A549 (cell line): ENCODE measurements around the gene CRB1. TPM values are rescaled to one million over a fixed set of nuclear protein-coding genes. Genes with fewer than 3 reads are reported as not detected.

Source experiments
- ATAC-seq, 2 experiments: fragments of 200-7000 bp in 1 of 2; fragments of >200 bp in 1 of 2; cut with Nextera tagmentation in 1 of 2; cut with Tn5 transposase in 1 of 2; 3 replicates each; pipeline versions ENCODE4 v1.8.0 to v1.9.1; 2018 to 2020; ENCODE audit warnings: mild to moderate bottlenecking in 1 of 2, moderate library complexity in 1 of 2
- CTCF ChIA-PET: fragments of 300-600 bp; sonication (Branson Sonifier 250); formaldehyde crosslinking; extraction: SDS; loops from one replicate; lab custom pipeline; 2021; ENCODE audit warnings: antibody characterized with exemption, inconsistent platforms; lab: Yijun Ruan, JAX
- POLR2A ChIA-PET: fragments of 350-600 bp; formaldehyde crosslinking; extraction: SDS; loops from one replicate; lab custom pipeline; 2021; ENCODE audit warnings: antibody characterized with exemption, inconsistent platforms; lab: Yijun Ruan, JAX
- DNase-seq, 2 experiments: peaks; one replicate each; pipeline versions ENCODE4 v3.0.0 to v3.0.0-alpha.2; 2011 to 2016; ENCODE audit warnings: low read depth in 1 of 2, low spot score in 1 of 2
- FAIRE-seq: peaks from 2 replicates; lab custom pipeline; 2011; peaks lifted over from hg19 to GRCh38; lab: Jason Lieb, UNC
- H3K27ac ChIP-seq, 2 experiments: fragments of >200 bp; sonication (Bioruptor Twin); formaldehyde crosslinking; 3 replicates each; pipeline ENCODE4 v1.5.1; 2016 to 2017
- H3K4me1 ChIP-seq: fragments of >200 bp; sonication (Bioruptor Twin); formaldehyde crosslinking; 3 replicates; pipeline ENCODE4 v1.6.1; 2016
- H3K4me2 ChIP-seq: fragments of >200 bp; sonication (Bioruptor Twin); formaldehyde crosslinking; 3 replicates; pipeline ENCODE4 v1.6.1; 2016
- H3K4me3 ChIP-seq: fragments of >200 bp; sonication (Bioruptor Twin); formaldehyde crosslinking; 3 replicates; pipeline ENCODE4 v1.5.1; 2016
- H3K9me3 ChIP-seq: fragments of >200 bp; sonication (Bioruptor Twin); formaldehyde crosslinking; 3 replicates; pipeline ENCODE4 v1.6.1; 2016
- BCL3 ChIP-seq: fragments of >200 bp; sonication (Bioruptor Twin); formaldehyde crosslinking; IDR thresholded peaks from 3 replicates; pipeline ENCODE4 v1.6.1; 2016
- CEBPB ChIP-seq, 2 experiments: fragments of >200 bp in 1 of 2; sonication (Bioruptor Twin) in 1 of 2; formaldehyde crosslinking in 1 of 2; IDR thresholded peaks; 2 replicates each; pipeline ENCODE4 v1.6.1; 2012 to 2016
- CHD2 ChIP-seq: fragments of 150-350 bp; IDR thresholded peaks from 2 replicates; pipeline ENCODE4 v1.6.1; 2014; ENCODE audit warnings: low read length; ENCODE audit not compliant: partially characterized antibody
- EHMT2 ChIP-seq: fragments of 200-600 bp; sonication (generic); IDR thresholded peaks from 2 replicates; pipeline ENCODE4 v1.6.1; 2016; ENCODE audit warnings: antibody characterized with exemption, low read depth, mild to moderate bottlenecking, moderate library complexity
- FOSL2 ChIP-seq, 2 experiments: fragments of 450-650 bp in 1 of 2; fragments of >200 bp in 1 of 2; sonication (Bioruptor Twin) in 1 of 2; formaldehyde crosslinking; IDR thresholded peaks; 2 replicates each; pipeline versions ENCODE4 v1.5.0 to v1.6.1; 2016 to 2020; ENCODE audit warnings: mild to moderate bottlenecking in 1 of 2, moderate library complexity in 1 of 2
- FOXS1 ChIP-seq: fragments of 250-450 bp; sonication (Bioruptor Pico); IDR thresholded peaks from 2 replicates; pipeline ENCODE4 v1.5.0; 2020; ENCODE audit warnings: mild to moderate bottlenecking, moderate library complexity
- HDAC2 ChIP-seq: fragments of 200-600 bp; sonication (generic); IDR thresholded peaks from 2 replicates; pipeline ENCODE4 v1.6.1; 2016
- HMGXB4 ChIP-seq: fragments of 250-450 bp; sonication (Bioruptor Pico); IDR thresholded peaks from 2 replicates; pipeline ENCODE4 v1.5.0; 2021; ENCODE audit warnings: mild to moderate bottlenecking, moderate library complexity, borderline replicate concordance
- HOXA7 ChIP-seq: fragments of 250-450 bp; sonication (Bioruptor Pico); IDR thresholded peaks from 2 replicates; pipeline ENCODE4 v1.5.0; 2020; ENCODE audit warnings: mild to moderate bottlenecking, moderate library complexity
- HOXB5 ChIP-seq: fragments of 250-450 bp; sonication (Bioruptor Pico); IDR thresholded peaks from 2 replicates; pipeline ENCODE4 v1.5.0; 2020; ENCODE audit warnings: mild to moderate bottlenecking, moderate library complexity
- KDM5A ChIP-seq: fragments of 200-600 bp; sonication (generic); IDR thresholded peaks from 2 replicates; pipeline ENCODE4 v1.6.1; 2016; ENCODE audit warnings: antibody characterized with exemption, mild to moderate bottlenecking
- MAZ ChIP-seq: fragments of 150-350 bp; IDR thresholded peaks from 2 replicates; pipeline ENCODE4 v1.6.1; 2014; ENCODE audit warnings: antibody characterized with exemption, low read depth, low read length, borderline replicate concordance
- NPAS2 ChIP-seq: fragments of 250-450 bp; sonication (Bioruptor Pico); IDR thresholded peaks from 2 replicates; pipeline ENCODE4 v1.8.0; 2022; ENCODE audit warnings: mild to moderate bottlenecking, moderate library complexity, borderline replicate concordance
- POLR2A ChIP-seq: IDR thresholded peaks from 2 replicates; pipeline ENCODE4 v1.6.1; 2012; ENCODE audit warnings: mild to moderate bottlenecking, low read length
- POLR2AphosphoS2 ChIP-seq: conservative IDR thresholded peaks from 2 replicates; pipeline ENCODE4 v1.6.1; 2012; ENCODE audit warnings: low read length, improper control_type of control experiment, inconsistent platforms
- RAD21 ChIP-seq, 2 experiments: fragments of >200 bp in 1 of 2; sonication (Bioruptor Twin) in 1 of 2; formaldehyde crosslinking in 1 of 2; IDR thresholded peaks in 1 of 2; conservative IDR thresholded peaks in 1 of 2; 2 replicates in 1 of 2; 3 replicates in 1 of 2; pipeline ENCODE4 v1.6.1; 2012 to 2018; ENCODE audit warnings: inconsistent platforms in 1 of 2
- RARB ChIP-seq: fragments of 250-450 bp; sonication (Bioruptor Pico); IDR thresholded peaks from 2 replicates; pipeline ENCODE4 v1.8.0; 2021; ENCODE audit warnings: mild to moderate bottlenecking, moderate library complexity
- RCOR1 ChIP-seq: fragments of 150-350 bp; IDR thresholded peaks from 2 replicates; pipeline ENCODE4 v1.6.1; 2014; ENCODE audit warnings: antibody characterized with exemption, low read length, low read depth
- RFX5 ChIP-seq: fragments of 450-650 bp; IDR thresholded peaks from 2 replicates; pipeline ENCODE4 v1.7.1; 2014; ENCODE audit warnings: antibody characterized with exemption, mild to moderate bottlenecking, moderate library complexity
- RNF2 ChIP-seq: fragments of 200-600 bp; sonication (generic); IDR thresholded peaks from 2 replicates; pipeline ENCODE4 v1.6.1; 2016; ENCODE audit warnings: low read depth, mild to moderate bottlenecking, antibody characterized with exemption, moderate library complexity, borderline replicate concordance
- SMC3 ChIP-seq: fragments of >200 bp; sonication (Bioruptor Twin); formaldehyde crosslinking; IDR thresholded peaks from 3 replicates; pipeline ENCODE4 v1.6.1; 2018; ENCODE audit warnings: inconsistent platforms
- TFCP2L1 ChIP-seq: fragments of 250-450 bp; sonication (Bioruptor Pico); IDR thresholded peaks from 2 replicates; pipeline ENCODE4 v1.5.0; 2021; ENCODE audit warnings: mild to moderate bottlenecking
- TP53 ChIP-seq: fragments of 250-450 bp; sonication (Bioruptor Pico); IDR thresholded peaks from 2 replicates; pipeline ENCODE4 v1.5.0; 2021; ENCODE audit warnings: mild to moderate bottlenecking, moderate library complexity
- ZNF302 ChIP-seq: fragments of 250-450 bp; sonication (Bioruptor Pico); IDR thresholded peaks from 2 replicates; pipeline ENCODE4 v1.9.0; 2021; ENCODE audit warnings: inconsistent platforms, mild to moderate bottlenecking, moderate library complexity
- ZSCAN20 ChIP-seq: fragments of 250-450 bp; sonication (Bioruptor Pico); IDR thresholded peaks from 2 replicates; pipeline ENCODE4 v1.8.0; 2022; ENCODE audit warnings: mild to moderate bottlenecking, moderate library complexity
- WGBS: methylation state at CpG from one replicate; pipeline ENCODE4 v1.1.6; 2017; ENCODE audit errors: missing lambda C conversion rate; 5-methylcytosine and 5-hydroxymethylcytosine counted together
- polyA plus RNA-seq, 4 experiments: library from polyadenylated mRNA; depleted of rRNA in 3 of 4; stranded (reverse); fragments of >200 nt; fragmentation: RNase III in 1 of 4; extraction: RNeasy Plus Mini Kit Qiagen cat#74134 plus additional on column Dnase treatment in 1 of 4; gene quantifications; 2 replicates in 3 of 4; 3 replicates in 1 of 4; pipeline ENCODE4 v1.2.3, GENCODE V29; 2011 to 2017
- TF ChIP-seq, protein P1 (sequence below): fragments of 250-450 bp; sonication (Bioruptor Pico); IDR thresholded peaks from 2 replicates; pipeline ENCODE4 v1.5.0; 2020; ENCODE audit warnings: low read depth, mild to moderate bottlenecking, moderate library complexity
- TF ChIP-seq, protein P2 (sequence below): fragments of >200 bp; sonication (Bioruptor Twin); formaldehyde crosslinking; IDR thresholded peaks from 3 replicates; pipeline ENCODE4 v1.5.1; 2016
- TF ChIP-seq, protein P3 (sequence below): fragments of 450-650 bp; IDR thresholded peaks from 2 replicates; pipeline ENCODE4 v1.6.1; 2014; ENCODE audit warnings: antibody characterized with exemption

Gene CRB1
- polyA plus RNA-seq, 2 of the 4 experiments (the other 2 are of a cell fraction): not detected

GRCh38 chr1:197249324-197249723, 18.7 kb upstream of the CRB1 start:
- CTCF ChIA-PET: no interaction called here

GRCh38 chr1:197250616-197251015, 17.4 kb upstream of the CRB1 start:
- no peak overlapping the region for H3K27ac ChIP-seq
- FAIRE-seq (no peak), ATAC-seq (no peak), DNase-seq (no peak)
- CTCF ChIA-PET: interaction anchor here (0.6 to 1.1 kb wide), 3 partner anchors 9 to 100 kb away, joined by 3 read pairs; no protein-coding TSS in a partner anchor
- TF ChIP-seq POLR2AphosphoS2: no peak
- TF ChIP-seq POLR2A: no peak
- TF ChIP-seq, protein P1, sequence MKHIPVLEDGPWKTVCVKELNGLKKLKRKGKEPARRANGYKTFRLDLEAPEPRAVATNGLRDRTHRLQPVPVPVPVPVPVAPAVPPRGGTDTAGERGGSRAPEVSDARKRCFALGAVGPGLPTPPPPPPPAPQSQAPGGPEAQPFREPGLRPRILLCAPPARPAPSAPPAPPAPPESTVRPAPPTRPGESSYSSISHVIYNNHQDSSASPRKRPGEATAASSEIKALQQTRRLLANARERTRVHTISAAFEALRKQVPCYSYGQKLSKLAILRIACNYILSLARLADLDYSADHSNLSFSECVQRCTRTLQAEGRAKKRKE (CRISPR knock-in tag): no peak
- TF ChIP-seq BCL3: no peak
- no peak for TF ChIP-seq CEBPB (IDR thresholded peaks at IDR 0.05)
- no peak for TF ChIP-seq RFX5
- no peak for TF ChIP-seq ZNF302 (CRISPR knock-in tag)
- TF ChIP-seq HOXA7 (CRISPR knock-in tag): no peak
- TF ChIP-seq HOXB5: no peak
- TF ChIP-seq RARB (CRISPR knock-in tag): no peak
- TF ChIP-seq MAZ: no peak
- no peak for TF ChIP-seq FOSL2 (IDR thresholded peaks at IDR 0.05)
- TF ChIP-seq FOSL2 (CRISPR knock-in tag; IDR thresholded peaks at IDR 0.05): no peak
- TF ChIP-seq, protein P2, sequence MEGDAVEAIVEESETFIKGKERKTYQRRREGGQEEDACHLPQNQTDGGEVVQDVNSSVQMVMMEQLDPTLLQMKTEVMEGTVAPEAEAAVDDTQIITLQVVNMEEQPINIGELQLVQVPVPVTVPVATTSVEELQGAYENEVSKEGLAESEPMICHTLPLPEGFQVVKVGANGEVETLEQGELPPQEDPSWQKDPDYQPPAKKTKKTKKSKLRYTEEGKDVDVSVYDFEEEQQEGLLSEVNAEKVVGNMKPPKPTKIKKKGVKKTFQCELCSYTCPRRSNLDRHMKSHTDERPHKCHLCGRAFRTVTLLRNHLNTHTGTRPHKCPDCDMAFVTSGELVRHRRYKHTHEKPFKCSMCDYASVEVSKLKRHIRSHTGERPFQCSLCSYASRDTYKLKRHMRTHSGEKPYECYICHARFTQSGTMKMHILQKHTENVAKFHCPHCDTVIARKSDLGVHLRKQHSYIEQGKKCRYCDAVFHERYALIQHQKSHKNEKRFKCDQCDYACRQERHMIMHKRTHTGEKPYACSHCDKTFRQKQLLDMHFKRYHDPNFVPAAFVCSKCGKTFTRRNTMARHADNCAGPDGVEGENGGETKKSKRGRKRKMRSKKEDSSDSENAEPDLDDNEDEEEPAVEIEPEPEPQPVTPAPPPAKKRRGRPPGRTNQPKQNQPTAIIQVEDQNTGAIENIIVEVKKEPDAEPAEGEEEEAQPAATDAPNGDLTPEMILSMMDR: no peak
- TF ChIP-seq SMC3: no peak
- no peak for TF ChIP-seq CHD2
- TF ChIP-seq EHMT2: no peak
- no peak for TF ChIP-seq TP53 (CRISPR knock-in tag)
- TF ChIP-seq, protein P3, sequence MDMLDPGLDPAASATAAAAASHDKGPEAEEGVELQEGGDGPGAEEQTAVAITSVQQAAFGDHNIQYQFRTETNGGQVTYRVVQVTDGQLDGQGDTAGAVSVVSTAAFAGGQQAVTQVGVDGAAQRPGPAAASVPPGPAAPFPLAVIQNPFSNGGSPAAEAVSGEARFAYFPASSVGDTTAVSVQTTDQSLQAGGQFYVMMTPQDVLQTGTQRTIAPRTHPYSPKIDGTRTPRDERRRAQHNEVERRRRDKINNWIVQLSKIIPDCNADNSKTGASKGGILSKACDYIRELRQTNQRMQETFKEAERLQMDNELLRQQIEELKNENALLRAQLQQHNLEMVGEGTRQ: no peak
- TF ChIP-seq KDM5A: no peak
- TF ChIP-seq NPAS2 (CRISPR knock-in tag): no peak
- TF ChIP-seq, all 56 proteins: peak for 0
- Histone ChIP-seq H3K4me3 (no peak overlapping the region), H3K4me2 (no peak overlapping the region), H3K4me1 (no peaks in the 10 kb centered on the region), H3K9me3 (no peaks in the 10 kb centered on the region)
- POLR2A ChIA-PET: no interaction called here
- WGBS: 49% methylated on average over 2 of the region's 2 CpGs

More at GRCh38 chr1:197249324-197249723, 18.7 kb upstream of the CRB1 start:
- 62% methylated on average over 2 of the region's 2 CpGs for WGBS
- no peak overlapping the region for H3K4me2 ChIP-seq
- no peak for DNase-seq
- TF ChIP-seq HDAC2: no peak
- no peak for TF ChIP-seq FOXS1 (CRISPR knock-in tag)
- TF ChIP-seq HMGXB4: no peak
- TF ChIP-seq RAD21 (conservative IDR thresholded peaks at IDR 0.05 in 1 of 2, IDR thresholded peaks at IDR 0.05 in 1 of 2): no peak
- no peak for TF ChIP-seq CEBPB (IDR thresholded peaks at IDR 0.05)
- TF ChIP-seq RNF2: no peak
- TF ChIP-seq TFCP2L1 (CRISPR knock-in tag): no peak
- TF ChIP-seq, protein P1 (CRISPR knock-in tag): no peak
- TF ChIP-seq, protein P3: no peak
- no peak for TF ChIP-seq ZSCAN20 (CRISPR knock-in tag)
- no peak for TF ChIP-seq RCOR1
- H3K27ac ChIP-seq: no peak overlapping the region
- no peak overlapping the region for H3K4me3 ChIP-seq
- POLR2A ChIA-PET: no interaction called here
- peak; percentile 23 for FAIRE-seq
- H3K9me3 ChIP-seq: no peaks in the 10 kb centered on the region
- H3K4me1 ChIP-seq: no peaks in the 10 kb centered on the region
- ATAC-seq: no peak
